ENCODE measurements around the gene THRAP3. TPM values are rescaled to one million over a fixed set of nuclear protein-coding genes. Genes with fewer than 3 reads are reported as not detected.
"Not testable (repeated sequence)": the region's sequence is repeated elsewhere in the genome, so short reads cannot be mapped to it uniquely, and the experiment has no call there.

THRAP3 gene
- total RNA-seq, 1 experiment from 2014 or later = 76.3 TPM

DNA sequence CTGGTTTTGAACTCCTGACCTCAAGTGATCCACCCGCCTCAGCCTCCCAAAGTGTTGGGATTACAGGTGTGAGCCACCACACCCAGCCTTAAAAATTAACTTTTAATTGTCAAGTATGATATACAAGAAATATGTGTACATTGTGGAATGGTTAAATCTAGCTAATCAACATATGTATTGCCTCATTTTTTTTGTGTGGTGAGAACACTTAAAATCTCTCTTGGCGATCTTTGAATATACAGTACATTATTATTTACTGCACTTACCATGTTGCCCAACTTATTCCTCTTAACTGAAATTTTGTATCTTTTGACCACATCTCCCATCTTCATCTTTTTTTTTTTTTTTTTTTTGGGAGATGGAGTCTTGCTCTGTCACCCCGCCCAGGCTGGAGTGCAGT lies 23.3 kb downstream of the THRAP3 start:
- DNase-seq (ENCODE audit: low read depth) = no peak

DNA sequence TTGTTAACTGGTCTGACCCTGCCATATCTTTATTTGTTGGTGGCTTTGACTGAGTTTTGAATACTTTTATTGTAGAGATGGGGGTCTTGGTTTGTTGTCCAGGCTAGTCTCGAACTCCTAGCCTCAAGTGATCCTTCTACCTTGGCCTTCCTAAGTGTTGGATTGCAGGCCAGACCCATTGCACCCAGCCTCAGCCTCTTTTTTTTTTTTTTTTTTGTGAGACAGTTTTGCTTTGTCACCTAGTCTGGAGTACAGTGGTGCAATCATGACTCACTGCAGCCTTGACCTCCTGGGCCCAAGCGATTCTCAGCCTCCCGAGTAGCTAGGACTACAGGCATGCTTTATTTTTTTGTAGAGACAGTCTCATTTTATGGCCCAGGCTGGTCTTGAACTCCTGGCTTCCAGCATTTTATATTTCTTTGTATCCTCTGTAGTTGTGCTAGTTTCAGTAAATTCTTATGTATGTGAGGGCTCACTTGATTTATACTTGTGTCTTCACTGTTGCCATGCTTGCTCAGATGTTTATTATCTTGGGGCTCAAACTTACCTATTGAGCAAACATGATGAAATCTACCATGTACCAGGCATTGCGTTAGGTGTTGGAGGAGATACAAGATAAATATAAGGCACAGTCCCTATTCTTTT lies 24.1 kb downstream of the THRAP3 start:
- peak; percentile 89 for DNase-seq (ENCODE audit: low read depth)

DNA sequence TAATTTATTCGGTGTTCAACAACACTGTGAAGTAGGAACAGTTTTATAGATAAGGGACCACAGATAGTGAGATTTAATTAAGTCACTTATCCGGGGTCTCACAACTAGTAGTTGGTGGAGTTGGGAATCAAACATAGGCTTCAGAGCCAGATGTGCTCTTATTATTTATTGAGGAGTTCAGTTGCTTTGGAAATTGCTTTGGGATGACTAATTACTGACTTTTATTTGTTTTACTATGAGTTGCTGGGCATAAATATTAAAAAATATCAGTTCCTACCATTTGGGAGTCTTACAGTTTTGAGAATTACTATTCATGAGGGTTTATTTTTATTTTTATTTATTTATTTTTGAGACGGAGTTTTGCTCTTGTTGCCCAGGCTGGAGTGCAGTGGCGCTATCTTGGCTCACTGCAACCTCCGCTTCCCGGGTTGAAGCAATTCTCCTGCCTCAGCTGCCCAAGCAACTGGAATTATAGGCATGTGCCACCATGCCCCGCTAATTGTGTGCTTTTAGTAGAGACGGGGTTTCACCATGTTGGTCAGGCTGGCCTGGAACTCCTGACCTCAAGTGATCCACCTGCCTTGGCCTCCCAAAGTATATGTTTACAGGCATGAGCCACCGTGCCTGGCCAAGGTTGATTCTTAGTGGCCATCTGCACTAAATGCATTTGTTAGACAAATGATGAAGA lies 27.7 kb downstream of the THRAP3 start:
- DNase-seq (ENCODE audit: low read depth) = no peak

DNA sequence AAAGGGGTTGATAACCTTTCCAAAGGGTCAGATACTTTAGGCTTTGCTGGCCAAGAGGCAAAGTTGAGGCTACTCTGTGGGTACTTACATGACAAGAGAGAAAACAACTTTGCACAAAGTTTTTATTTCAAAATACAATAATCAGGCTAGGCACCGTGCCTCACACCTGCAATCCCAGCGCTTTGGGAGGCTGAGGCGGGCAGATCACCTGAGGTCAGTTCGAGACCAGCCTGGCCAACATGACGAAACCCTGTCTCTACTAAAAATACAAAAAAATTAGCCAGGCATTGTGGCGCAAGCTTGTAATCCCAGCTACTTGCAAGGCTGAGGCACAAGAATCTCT lies 28.2 kb downstream of the THRAP3 start:
- DNase-seq (ENCODE audit: low read depth) = not testable (repeated sequence)

DNA sequence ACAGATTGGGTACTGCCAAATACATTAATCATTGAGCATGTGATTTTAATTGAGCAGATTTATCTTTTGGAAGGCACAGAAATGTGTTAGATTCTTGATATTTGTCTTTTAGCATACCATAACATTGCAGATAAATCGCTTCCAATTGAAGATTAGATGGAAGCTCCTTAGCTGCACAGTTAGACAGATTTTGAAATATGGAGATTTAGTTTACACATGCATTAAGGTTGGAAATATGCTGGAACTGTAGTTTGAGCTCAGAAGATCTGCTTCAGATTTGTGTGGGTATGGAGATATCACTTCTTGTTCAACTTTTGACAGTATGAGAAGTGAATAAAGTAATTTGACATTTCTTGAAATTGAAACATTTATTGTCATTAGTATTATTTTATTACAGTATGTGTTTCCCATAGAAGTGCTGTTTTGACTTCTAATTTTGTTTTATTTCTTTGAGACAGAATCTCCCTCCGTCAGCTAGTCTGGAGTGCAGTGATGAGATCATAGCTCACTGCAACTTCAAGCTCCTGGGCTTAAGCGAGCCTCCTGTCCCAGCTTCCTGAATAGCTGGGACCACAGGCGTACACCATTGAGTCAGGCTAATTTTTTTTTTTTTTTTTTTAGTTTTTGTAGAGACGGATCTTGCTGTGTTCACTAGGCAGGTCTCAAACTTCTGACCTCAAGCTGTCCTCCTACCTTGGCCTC lies 29.1 kb downstream of the THRAP3 start:
- DNase-seq (ENCODE audit: low read depth) = peak; percentile 19

DNA sequence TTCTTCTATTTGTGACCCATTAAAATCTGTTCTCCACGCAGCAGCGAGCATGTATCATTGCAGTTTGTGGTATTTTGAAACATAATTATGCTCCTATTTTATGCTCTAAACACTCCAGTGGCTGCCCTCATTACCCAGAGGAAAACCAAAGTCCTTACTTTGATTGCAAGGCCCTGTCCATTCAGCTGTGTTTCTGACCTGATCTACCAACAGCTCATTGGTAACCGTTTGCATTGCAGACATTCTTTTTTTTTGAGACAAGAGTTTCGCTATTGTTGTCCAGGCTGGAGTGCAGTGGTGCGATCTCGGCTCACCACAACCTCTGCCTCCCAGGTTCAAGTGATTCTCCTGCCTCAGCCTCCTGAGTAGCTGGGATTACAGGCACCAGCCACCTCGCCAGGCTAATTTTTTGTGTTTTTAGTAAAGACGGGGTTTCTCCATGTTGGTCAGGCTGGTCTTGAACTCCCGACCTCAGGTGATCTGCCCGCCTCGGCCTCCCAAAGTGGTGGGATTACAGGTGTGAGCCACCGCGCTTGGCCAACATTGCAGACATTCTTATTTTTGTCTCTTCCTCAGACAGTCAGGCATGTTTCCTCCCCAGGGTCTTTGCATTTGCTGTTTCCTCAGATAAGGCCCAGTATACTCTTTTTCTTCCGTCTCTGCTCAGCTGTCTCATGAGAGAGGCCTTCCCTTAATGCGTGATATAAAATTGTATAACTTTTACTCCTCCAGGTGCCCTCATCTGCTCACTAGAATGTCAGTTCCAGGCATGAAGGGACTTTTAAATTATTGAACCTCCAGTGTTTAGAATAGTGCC lies 32.5 kb downstream of the THRAP3 start:
- DNase-seq (ENCODE audit: low read depth) = no peak

DNA sequence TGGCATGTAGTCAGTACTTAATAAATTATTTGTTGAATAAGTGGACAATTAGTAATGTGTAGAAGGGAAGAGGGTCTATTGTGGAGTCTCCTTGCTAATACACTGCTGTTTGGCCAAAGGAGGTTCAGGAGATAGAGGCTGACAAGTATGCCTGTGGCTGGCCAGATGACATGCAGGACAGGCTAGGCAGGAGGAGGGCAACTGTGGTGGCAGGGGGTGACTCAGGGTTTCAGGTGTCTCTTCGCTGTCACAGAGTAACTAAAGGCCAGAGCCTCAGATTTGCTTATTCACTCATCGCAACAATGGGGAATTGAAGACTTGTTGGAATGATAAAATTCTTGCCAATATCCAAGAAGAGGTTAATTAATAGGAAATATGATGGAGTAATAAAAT lies 33.1 kb downstream of the THRAP3 start:
- DNase-seq (ENCODE audit: low read depth) = peak; percentile 11

DNA sequence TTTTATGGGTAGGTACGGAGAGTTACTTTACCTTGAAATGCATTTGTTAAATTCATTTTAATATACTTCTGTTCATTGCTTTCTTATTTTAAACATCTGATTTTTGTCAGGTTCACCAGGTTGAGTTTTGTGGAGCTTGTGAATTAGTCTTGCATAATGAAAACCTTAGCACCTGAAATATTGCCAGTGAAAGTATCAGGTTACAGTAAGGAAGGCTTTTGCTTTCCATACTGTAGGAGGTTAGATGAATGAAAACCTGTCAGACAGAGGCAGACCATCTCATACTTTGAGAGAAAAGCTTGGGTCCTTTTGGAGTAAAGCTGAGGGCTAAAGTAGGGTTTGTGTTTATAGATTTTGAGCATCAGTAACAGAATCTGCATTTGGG lies 34.7 kb downstream of the THRAP3 start:
- no peak for DNase-seq (ENCODE audit: low read depth)

DNA sequence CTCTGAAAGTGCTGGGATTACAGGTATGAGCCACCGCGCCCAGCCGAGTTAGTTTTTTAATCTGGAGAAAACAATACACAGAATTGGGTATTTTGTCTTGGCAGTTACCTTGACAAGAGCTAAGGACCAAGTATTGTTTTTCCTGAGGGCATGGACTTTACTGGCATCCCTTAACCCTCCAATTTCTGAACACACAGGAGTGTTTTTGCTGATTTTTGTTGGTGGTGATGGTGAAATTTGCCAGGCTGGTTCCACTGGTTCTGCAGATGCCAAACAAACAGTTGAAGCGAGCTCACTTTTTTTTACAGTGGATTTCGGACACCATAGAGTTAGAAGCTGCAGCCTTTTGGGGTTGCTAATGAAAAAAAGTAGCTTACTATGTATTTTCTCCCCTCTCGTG lies 44.7 kb downstream of the THRAP3 start:
- no peak for DNase-seq (ENCODE audit: low read depth)

DNA sequence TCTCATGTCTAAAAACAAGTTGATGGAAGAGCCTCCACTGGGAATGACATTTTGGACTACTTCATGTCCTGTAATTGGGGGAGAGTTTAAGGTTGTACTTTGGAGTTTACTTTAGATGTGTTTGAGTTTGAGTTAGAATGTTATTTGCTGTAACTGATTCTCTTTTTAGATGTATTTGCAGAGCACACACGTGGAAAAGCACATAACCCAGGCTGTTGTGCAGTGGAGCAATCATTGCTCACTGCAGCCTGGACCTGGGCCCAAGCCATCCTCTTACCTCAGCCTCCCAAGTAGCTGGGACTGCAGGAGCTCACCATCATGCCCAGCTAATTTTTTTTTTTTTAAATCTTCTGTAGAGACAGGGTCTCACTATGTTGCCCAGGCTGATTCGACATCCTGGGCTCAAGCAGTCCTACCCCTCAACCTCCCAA lies 45.2 kb downstream of the THRAP3 start:
- DNase-seq (ENCODE audit: low read depth) = no peak

DNA sequence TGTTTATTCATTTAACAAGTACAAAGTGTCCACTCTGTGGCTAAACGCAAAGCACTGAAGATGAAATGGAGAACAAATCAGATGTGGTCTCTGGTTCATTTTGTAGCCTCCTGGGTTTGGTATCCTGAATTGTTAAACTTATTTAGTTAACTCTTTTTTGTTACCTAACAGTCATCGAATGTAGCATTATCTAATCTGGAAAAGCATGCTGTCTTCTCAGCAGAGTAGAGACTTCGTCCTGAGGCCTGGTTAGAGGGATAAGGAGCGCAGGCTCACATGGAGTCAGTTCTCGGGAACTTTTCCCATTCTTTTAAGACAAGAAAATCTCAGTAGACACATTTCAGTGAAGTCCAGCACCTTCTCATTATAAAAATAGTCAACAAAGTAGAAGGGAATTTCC lies 48.8 kb downstream of the THRAP3 start:
- DNase-seq (ENCODE audit: low read depth) = no peak

DNA sequence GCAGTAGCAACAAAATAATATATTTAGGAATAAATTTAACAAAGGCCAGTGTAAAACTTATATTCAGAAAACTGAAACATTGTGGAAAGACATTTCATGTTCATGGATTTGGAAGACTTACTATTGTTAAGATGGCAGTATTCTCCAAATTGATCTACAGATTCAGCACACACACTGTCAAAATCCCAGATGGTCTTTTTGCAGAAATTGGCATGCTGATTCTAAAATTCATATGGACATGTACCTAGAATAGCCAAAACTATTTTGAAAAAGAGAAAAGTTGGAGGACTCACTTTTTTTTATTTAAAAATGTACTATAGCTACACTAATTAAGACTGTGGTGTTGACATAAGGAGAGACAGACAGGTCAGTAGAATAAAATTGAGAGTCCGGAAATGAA lies 50.0 kb downstream of the THRAP3 start:
- no peak for DNase-seq (ENCODE audit: low read depth)

DNA sequence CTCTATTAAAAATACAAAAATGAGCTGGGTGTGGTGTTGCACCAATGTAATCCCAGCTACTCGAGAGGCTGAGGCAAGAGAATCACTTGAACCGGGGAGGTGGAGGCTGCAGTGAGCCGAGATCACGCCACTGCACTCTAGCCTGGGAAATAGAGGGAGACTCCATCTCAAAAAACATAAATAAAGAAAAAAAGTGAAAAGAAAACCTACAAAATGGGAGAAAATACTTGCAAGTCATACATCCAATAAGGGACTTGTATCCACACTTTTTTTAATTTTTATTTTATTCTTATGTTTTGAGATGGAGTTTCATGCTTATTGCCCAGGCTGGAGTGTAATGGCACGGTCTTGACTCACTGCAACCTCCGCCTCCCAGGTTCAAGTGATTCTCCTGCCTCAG lies 52.4 kb downstream of the THRAP3 start:
- no peak for DNase-seq (ENCODE audit: low read depth)

DNA sequence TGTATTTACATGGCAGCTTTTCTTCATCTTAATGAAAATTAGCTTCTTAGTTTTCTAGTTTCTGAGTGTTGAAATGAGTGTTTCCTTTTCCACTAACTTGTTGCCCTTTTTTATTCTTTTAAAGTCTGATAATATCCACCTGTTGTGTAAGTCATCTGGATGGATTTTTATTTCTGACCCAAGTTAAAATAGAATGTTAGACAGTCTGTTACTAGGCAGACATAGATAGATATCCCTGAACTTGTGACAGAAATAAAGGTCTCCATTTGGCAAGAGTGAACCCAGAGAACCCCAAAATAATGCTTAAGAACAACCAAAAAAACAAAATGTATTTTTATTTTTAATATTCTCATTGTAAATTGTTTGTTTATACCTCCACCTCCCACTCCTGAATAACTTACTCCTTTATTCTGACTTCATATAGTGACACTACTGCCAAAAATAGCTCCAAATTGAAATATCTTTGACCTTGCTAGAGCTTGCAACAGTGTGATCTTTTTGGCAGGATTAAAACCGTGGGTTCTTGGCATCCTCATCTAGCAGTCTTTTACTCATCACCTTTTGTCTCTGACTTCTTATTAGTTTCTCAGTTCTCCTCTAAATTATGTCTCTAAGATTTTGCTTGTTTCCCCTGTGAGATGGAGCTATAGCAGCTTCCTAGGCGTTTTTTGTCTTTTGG lies 55.0 kb downstream of the THRAP3 start:
- DNase-seq (ENCODE audit: low read depth) = no peak

DNA sequence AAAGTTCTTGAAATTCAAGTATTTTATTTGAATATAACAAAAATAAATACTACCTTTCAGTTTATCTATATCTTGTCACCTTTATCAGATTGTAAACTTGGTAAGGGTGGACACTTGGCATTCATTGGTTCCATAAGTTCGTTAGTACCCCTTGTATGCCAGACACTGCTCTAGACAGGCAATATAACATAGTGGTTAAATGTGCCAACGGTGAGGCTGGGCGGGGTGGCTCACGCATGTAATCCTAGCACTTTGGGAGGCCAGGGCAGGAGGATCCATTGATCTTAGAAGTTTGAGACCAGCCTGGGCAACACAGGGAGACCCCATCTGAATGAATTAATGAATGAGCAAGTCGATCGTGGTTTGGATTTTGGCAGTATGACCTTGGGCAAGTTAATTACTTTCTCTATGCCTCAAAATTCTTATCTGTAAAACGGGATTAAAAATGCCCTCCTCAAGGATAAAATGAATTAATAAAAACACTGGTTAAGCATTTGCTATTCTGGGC lies 55.6 kb downstream of the THRAP3 start:
- DNase-seq (ENCODE audit: low read depth) = no peak

DNA sequence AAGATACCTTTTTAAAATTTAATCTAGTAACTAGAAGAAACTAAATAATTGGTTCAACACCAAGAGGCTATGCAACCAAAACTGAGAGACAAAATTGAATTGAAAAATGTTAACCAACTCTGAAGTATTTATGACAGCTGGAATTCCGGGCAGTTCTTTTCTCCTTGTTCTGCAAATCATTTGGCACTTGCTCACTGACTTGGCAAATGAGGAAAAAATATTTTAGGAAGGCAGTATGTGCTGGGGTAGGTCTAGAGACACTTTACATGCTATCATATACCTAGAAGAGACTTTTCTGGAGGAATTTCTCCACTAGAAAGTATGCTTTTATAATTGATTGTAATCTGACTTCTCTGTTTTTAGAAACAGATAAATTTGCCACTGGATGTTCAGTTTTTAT lies 59.8 kb downstream of the THRAP3 start:
- no peak for DNase-seq (ENCODE audit: low read depth)

DNA sequence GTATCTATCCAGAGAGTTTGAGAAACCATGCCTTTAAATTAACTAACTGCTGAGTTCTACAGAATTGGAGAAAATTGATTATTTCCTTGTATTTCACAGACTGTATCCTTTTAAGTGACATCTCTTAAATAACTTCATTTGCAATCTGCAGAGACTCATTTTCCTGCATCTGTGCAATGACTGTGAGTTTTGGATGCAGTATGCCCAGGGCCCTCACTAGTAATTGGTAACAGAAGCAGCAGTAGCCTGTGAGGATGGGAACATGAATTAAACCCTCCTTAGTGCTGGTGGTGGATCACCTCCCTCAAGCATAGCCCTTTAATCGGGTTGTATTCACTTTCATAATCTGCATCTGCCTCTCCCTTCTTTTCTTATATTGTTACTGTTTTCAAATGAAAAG lies 60.3 kb downstream of the THRAP3 start:
- no peak for DNase-seq (ENCODE audit: low read depth)

DNA sequence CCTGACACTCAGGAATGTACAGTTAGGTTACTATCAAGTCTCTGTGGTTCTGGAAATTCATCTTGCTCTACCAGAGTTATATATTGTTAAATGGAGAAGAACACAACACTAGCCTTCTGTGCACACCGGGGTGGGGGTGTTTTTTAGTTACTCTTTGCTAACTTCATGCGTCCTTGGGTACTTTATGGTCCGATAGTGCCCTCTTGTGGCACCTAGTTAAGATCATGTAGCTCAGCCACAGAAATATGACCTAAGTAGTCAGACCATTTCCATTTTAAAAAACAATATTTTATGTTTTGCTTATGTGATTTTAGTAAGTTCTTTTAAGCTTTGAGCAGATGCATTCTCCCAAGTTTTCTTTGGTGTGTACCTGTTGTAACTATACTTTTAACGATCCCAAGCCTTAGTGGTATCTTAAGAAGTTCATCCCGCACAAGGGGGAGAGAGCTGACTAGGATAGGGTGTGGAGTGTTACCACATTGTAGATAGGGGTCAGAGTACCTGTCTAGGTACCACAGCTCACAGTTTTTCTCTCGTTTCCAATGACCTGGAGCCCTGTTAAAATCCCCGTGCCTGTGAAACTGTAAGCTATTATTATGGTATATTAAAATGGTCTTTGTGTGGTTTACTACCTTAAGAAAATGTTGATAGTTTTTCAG lies 61.3 kb downstream of the THRAP3 start:
- DNase-seq (ENCODE audit: low read depth) = peak; percentile 78

DNA sequence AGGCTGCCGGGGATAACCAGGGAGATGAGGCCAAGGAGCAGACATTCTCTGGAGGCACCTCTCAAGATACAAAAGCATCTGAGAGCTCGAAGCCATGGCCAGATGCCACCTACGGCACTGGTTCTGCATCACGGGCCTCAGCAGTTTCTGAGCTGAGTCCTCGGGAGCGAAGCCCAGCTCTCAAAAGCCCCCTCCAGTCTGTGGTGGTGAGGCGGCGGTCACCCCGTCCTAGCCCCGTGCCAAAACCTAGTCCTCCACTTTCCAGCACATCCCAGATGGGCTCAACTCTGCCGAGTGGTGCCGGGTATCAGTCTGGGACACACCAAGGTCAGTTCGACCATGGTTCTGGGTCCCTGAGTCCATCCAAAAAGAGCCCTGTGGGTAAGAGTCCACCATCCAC lies 62.6 kb downstream of the THRAP3 start:
- no peak for DNase-seq (ENCODE audit: low read depth)

DNA sequence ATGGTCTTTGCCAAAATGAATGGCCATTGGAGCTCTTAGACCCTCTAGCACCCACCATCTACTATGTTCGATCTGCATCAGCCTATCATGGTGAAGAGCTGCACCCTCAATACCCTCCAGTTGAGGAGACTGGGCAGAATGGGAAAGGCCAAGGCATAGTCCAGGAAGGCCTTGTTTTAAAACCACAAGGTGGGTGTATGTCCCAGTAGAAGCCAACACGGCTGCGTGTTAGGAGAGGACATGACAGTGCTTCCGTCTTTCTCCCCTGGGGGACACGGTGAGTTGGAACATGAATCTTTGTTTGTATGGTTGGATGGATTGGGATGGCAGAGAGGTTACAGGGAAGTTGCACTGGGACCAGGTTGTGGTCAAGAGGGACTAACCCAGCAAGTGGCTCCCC lies 63.4 kb downstream of the THRAP3 start:
- no peak for DNase-seq (ENCODE audit: low read depth)

DNA sequence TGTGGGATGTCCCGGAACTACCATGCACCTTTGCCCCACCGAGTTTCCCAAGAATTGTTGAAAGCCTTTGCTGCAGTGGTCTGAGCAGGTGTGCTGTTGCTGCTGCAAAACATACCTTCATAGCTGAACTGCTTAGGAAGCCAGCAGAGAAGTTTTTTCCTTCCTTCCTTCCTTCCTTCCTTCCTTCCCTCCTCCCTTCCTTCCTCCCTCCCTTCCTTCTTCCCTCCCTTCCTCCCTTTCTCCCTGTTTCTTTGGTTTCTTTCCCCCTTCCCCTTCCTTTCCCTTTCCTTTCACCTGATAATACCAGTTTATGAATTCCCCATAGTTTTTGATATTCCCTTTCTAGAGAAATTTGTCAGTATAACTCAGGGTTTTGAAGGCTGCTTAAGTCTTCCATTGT lies 71.1 kb downstream of the THRAP3 start:
- DNase-seq (ENCODE audit: low read depth) = no peak

Data from Daoy (cell line).